NCI-H2227 (cell line): ENCODE measurements around the gene CENATAC.
"Not testable (repeated sequence)": the region's sequence is repeated elsewhere in the genome, so short reads cannot be mapped to it uniquely, and the experiment has no call there.

Experiments used
- DNase-seq: peaks from one replicate; lab custom pipeline; 2025; ENCODE audit not compliant: unreplicated experiment; lab: John Stamatoyannopoulos, UW

CENATAC gene

GRCh38 chr11:118991486-118992038, 6.4 kb upstream of the CENATAC start:
- not testable (repeated sequence) for DNase-seq

DNA sequence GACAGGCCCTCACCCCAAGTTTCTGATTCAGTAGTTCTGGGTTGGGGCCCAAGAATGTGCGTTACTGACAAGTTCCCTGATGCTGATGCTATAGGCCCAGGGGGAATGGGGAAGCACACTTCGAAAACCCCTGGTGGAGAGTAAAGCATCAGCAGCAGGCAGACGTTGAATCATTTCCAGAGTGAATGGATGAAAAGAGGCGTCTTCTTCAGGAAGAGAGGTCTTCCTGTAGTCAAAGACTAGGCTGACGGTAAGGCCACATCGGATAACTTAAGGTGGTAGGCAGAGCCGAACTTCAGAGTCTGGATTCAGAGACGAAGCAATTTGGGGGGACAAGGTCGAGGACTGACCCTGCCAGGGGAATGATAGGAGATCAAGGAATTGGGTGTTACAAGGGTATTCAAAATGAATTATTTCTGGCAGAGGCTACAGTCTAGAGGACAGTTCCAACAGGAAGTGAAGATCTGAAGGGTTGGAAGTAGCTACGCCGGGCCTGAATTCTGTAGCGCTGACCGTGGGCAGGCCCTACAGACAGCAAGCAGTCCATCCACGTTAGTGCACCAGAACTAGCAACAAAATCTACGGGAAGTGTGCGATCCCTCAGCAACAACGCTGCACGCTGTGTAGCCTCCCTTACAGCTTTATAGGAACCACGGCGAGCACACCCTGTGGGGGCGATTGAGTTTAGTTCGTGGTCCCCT, 862 bp upstream of the CENATAC start:
- DNase-seq: peak; percentile 13

- DNase-seq: no peak
Measured at GRCh38 chr11:118998388-118998717, 415 bp downstream of the CENATAC start.

DNA sequence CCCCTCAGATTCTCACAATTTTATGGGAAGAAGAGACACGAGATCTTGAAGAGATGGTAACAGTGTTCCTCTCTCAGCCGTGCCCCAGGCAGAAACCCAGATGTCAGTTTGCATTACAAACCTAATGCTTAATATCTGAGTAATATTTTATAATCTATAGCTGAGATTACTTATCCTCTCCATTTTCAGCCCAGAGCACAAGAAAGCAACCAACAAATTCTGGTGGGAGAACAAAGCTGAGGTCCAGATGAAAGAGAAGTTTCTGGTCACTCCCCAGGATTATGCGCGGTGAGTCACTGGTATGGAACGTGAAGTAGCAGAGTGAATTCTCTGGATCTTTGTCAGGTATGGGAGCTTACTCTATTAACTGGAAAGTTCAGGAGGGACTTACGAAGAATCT, 884 bp downstream of the CENATAC start:
- no peak for DNase-seq

- no peak for DNase-seq
Measured at GRCh38 chr11:119000906-119001305, 3.0 kb downstream of the CENATAC start.

DNA sequence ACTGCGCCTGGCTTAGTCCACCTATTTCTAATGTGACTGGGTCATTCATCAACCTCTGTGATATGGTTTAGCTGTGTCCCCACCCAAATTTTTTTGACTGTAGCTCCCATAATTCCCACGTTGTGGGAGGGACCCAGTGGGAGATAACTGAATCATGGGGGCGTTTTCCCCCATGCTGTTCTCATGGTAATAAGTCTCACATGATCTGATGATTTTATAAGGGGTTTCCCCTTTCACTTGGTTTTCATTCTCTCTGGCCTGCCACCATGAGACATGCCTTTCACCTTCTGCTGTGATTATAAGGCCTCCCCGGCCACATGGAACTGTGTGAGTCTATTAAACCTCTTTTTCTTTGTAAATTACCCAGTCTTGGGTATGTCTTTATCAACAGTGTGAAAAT, 8.7 kb downstream of the CENATAC start:
- DNase-seq: no peak

- DNase-seq: no peak
Measured at GRCh38 chr11:119011476-119012053, 13.6 kb downstream of the CENATAC start.

- DNase-seq: no peak
Measured at GRCh38 chr11:119012629-119013170, 14.8 kb downstream of the CENATAC start.

GRCh38 chr11:119014209-119014924, 16.4 kb downstream of the CENATAC start:
- no peak for DNase-seq

- no peak for DNase-seq
Measured at GRCh38 chr11:119015054-119015611, 17.2 kb downstream of the CENATAC start.

DNA sequence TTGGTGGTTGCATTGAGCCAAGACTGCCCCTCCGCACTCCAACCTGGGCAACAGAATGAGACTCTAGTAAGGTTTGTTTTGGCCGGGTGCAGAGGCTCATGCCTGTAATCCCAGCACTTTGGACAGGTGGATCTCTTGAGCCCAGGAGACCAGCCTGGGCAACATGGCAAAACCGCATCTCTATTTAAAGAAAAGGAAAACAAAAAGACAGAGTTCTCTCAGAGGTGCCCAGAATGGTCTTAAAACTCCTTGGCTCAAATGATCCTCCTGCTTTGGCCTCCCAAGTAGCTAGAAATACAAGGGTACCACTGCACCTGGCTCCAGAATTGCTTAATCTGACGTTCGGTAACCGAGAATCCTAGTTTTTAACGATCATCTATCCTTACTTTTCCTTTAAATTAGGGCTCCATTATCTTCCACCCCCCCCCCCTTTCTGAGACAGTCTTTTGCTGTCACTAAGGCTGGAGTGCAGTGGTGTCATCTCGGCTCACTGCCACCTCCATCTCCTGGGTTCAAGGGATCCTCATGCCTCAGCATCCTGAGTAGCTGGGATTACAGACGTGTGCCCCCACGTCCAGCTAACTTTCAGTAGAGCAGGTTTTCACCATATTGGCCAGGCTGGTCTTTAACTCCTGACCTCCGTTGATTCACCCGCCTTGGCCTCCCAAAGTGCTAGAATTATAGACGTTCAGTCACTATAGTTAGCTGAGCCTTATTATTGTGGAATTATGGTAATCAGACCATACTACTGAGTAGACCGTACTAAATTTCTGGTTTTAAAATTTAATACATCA, 18.5 kb downstream of the CENATAC start:
- no peak for DNase-seq

- not testable (repeated sequence) for DNase-seq
Measured at GRCh38 chr11:119017377-119017776, 19.4 kb downstream of the CENATAC start.

DNA sequence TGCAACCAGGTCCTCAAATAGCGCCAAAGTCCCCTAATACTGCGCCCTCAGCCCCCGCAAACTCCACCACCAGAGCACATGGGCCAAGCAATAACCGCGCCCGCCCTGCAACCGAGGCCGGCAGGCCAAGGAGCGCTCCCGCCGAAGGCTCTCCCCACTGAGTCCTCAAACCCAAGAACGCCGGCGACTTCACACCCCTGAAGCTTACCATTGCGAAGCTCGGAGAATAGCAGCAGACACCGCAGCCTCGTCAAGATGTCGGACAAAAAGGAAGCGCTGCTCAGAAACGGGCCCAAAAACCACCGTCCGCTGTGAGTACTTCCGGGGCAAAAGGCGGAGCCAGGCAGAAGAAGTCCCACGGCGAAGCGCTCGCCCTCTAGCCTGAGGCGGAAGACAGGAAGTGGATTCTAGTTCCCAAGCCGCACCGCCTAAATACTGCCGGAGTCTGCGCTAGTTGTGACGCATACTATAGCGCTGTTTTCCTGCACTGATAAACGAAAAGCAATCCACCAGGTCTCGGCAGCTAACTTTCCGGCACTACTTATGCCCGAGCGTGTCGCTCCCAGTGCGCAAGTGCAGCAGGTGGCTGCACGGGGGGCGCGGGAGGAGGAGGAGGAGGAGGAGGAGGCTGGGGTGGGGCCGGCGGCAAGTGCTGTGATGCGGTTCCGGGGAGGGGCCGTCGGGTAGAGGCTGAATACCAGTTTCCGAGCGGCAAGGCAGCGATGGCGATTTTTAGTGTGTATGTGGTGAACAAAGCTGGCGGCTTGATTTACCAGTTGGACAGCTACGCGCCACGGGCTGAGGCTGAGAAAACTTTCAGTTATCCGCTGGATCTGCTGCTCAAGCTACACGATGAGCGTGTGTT, 20.4 kb downstream of the CENATAC start, which contains the start of the genes RPS25 and TRAPPC4:
TSS of gene RPS25 (minus strand) at position 270 of the 865 bp plus-strand sequence. CDS start at position 211, 59 bp downstream.
TSS of gene TRAPPC4 (plus strand) at position 693 of the 865 bp plus-strand sequence. CDS start at position 723, 30 bp downstream.
- peak; percentile 93 for DNase-seq

DNA sequence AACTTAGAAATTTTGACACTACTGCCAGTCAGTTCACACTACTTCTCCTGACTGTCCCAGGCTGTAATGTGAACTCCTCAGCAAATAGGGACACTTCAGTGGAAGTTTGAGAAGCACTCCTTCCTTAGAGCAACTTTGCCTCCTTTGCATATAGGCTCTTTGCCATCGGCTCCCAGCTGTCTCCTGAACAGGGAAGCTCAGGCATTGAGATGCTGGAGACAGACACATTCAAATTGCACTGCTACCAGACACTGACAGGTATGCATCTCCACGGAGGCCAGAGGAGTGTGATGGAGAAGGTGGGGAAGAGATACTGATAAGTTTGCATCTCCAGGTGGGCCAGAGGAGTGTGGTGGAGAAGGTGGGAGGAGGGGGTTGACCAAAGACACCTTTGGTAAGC, 22.1 kb downstream of the CENATAC start:
- no peak for DNase-seq

GRCh38 chr11:119021631-119022030, 23.7 kb downstream of the CENATAC start:
- no peak for DNase-seq

DNA sequence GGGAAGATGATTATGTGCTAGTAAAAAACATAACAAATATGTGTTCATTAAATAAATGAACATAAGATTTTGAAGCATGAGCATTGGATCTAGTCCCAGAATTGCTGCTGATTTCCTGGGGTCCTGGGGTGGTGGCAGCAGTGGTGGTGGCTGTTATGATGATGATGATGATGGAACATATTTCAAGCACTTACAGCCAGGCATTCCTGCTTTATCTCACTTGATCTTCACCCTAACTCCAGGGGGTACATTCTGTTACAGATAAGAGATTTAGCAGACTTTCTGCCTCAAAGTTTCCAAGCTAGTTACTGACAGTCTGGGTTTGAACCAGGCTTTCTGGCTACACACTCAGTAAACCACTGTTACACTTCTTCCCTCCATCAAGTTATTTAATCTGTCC, 25.8 kb downstream of the CENATAC start:
- no peak for DNase-seq

DNA sequence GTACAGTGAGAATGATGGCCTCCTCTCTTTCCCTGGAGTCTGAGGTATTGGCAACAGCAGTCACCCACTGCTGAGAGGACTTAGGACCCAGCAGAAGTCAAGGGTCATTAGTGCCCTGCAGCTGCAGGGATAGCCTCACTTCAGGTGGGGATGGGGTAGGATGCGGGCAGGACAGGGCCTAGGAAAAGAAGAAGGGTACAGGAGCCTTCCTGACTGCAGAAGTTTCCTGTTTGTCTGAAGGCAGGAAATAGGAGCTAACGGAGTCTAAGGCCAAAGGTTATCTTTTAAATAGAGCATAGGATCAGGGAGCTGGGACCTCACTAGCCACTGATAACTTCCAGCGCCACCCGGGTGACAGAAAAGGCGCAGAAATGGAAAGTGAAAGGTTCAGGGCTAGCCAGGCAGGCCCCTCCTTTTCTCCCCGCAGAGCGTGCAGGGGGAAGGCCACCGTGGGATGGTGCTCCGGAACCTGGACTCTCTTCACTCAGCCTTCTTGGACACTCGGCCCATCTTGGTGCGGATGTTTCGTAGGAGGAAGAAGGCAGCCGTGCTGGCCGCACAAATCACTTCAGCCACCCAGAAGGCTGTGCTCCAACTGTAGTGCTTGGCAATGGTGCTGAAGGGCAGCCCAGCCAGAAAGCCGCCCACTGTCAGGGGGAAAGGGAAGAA, 26.6 kb downstream of the CENATAC start:
- no peak for DNase-seq

- no peak for DNase-seq
Measured at GRCh38 chr11:119025099-119025473, 27.1 kb downstream of the CENATAC start.

DNA sequence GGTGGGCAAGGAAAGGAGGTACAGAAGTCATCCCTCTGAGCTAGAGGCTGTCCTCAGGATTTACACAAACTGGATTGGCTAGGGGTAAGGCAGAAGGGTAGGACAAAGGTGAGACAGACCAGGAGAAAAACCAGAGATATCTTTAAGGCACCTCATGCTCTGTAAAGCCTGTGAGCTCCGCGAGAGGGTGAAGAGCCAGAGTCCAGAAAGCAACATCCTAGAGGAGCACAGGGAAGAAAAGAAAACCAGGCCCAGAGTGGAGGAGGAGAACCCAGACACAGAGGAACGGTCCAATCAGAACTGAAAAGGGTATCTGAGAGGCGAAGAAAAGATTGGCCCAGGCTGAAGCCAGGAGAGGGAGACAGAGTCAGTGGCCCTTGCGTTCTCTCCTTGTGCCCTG, 27.6 kb downstream of the CENATAC start:
- DNase-seq: no peak
